Smooth muscle cell (in vitro differentiated cells): ENCODE results near the gene CDH13. TPM values are rescaled to one million over a fixed set of nuclear protein-coding genes. Genes with fewer than 3 reads are reported as not detected.

Experiments
- DNase-seq: peaks from one replicate; lab custom pipeline; 2025; ENCODE audit not compliant: unreplicated experiment; lab: John Stamatoyannopoulos, UW
- H2AFZ ChIP-seq: fragments of 200-600 bp; sonication (generic); 2 replicates; pipeline ENCODE4 v1.6.0; 2016; ENCODE audit warnings: antibody characterized with exemption, low read depth, mild to moderate bottlenecking
- H3F3A ChIP-seq: fragments of 200-600 bp; sonication (generic); 2 replicates; pipeline ENCODE4 v1.6.0; 2017; ENCODE audit warnings: antibody characterized with exemption, low read depth
- H3K27ac ChIP-seq: fragments of 200-600 bp; sonication (generic); 2 replicates; pipeline ENCODE4 v1.5.1; 2016; ENCODE audit warnings: low read depth, mild to moderate bottlenecking
- H3K27me3 ChIP-seq: fragments of 200-600 bp; sonication (generic); 2 replicates; pipeline ENCODE4 v1.6.1; 2016; ENCODE audit warnings: low read depth, mild to moderate bottlenecking
- H3K36me3 ChIP-seq: fragments of 200-600 bp; sonication (generic); 2 replicates; pipeline ENCODE4 v1.5.1; 2016; ENCODE audit warnings: low read depth
- H3K4me1 ChIP-seq: fragments of 200-600 bp; sonication (generic); 2 replicates; pipeline ENCODE4 v1.5.1; 2016; ENCODE audit warnings: low read depth
- H3K4me2 ChIP-seq: fragments of 200-600 bp; sonication (generic); 2 replicates; pipeline ENCODE4 v1.6.0; 2016; ENCODE audit warnings: mild to moderate bottlenecking
- H3K4me3 ChIP-seq: fragments of 200-600 bp; sonication (generic); 2 replicates; pipeline ENCODE4 v1.5.1; 2016; ENCODE audit warnings: mild to moderate bottlenecking
- H3K79me2 ChIP-seq: fragments of 200-600 bp; sonication (generic); 2 replicates; pipeline ENCODE4 v1.6.0; 2016; ENCODE audit warnings: low read depth, mild to moderate bottlenecking
- H3K9ac ChIP-seq: fragments of 200-600 bp; sonication (generic); 2 replicates; pipeline ENCODE4 v1.6.0; 2016; ENCODE audit warnings: low read depth
- H3K9me3 ChIP-seq: fragments of 200-600 bp; sonication (generic); replicated peaks from 2 replicates; pipeline ENCODE4 v1.5.1; 2016; ENCODE audit warnings: low read depth
- H4K20me1 ChIP-seq: fragments of 200-600 bp; sonication (generic); 2 replicates; pipeline ENCODE4 v1.6.0; 2016; ENCODE audit warnings: low read depth
- WGBS: methylation state at CpG from one replicate; pipeline ENCODE4 v1.1.7; 2016; ENCODE audit warnings: low lambda C conversion rate; 5-methylcytosine and 5-hydroxymethylcytosine counted together
- polyA plus RNA-seq: library from polyadenylated mRNA; unstranded; fragments of >200 nt; fragmentation: Nextera tagmentation; extraction: Ambion mirVana; gene quantifications from 2 replicates; pipeline ENCODE4 v1.2.1, GENCODE V29; 2016
- total RNA-seq: library from RNA; depleted of rRNA; stranded (reverse); fragments of >200 nt; gene quantifications from 2 replicates; pipeline ENCODE4 v1.2.3, GENCODE V29; 2014
- TF ChIP-seq, protein P1 (sequence below): fragments of 200-600 bp; sonication (generic); IDR thresholded peaks from 2 replicates; pipeline ENCODE4 v1.5.1; 2017; ENCODE audit warnings: borderline replicate concordance, mild to moderate bottlenecking, antibody characterized with exemption; ENCODE audit not compliant: insufficient read depth, poor library complexity, severe bottlenecking

CDH13 gene
- total and polyA plus RNA-seq, 2 experiments from 2014 or later, result 12.1 to 32.2 TPM

- TF ChIP-seq, protein P1, sequence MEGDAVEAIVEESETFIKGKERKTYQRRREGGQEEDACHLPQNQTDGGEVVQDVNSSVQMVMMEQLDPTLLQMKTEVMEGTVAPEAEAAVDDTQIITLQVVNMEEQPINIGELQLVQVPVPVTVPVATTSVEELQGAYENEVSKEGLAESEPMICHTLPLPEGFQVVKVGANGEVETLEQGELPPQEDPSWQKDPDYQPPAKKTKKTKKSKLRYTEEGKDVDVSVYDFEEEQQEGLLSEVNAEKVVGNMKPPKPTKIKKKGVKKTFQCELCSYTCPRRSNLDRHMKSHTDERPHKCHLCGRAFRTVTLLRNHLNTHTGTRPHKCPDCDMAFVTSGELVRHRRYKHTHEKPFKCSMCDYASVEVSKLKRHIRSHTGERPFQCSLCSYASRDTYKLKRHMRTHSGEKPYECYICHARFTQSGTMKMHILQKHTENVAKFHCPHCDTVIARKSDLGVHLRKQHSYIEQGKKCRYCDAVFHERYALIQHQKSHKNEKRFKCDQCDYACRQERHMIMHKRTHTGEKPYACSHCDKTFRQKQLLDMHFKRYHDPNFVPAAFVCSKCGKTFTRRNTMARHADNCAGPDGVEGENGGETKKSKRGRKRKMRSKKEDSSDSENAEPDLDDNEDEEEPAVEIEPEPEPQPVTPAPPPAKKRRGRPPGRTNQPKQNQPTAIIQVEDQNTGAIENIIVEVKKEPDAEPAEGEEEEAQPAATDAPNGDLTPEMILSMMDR, result no peak
- no peaks in the 10 kb centered on the region for H3K4me1 ChIP-seq
- no peaks in the 10 kb centered on the region for H3K36me3 ChIP-seq
- DNase-seq, result no peak
- H3K79me2 ChIP-seq, result no peaks in the 10 kb centered on the region
- no peak overlapping the region for H3K27ac ChIP-seq
- H3K4me2 ChIP-seq, result no peak overlapping the region
- H3K9ac ChIP-seq, result no peak overlapping the region
- H4K20me1 ChIP-seq, result no peaks in the 10 kb centered on the region
- no peaks in the 10 kb centered on the region for H3F3A ChIP-seq
- no peaks in the 10 kb centered on the region for H3K27me3 ChIP-seq
- H3K9me3 ChIP-seq, result no peaks in the 10 kb centered on the region
- 56% methylated on average over 12 of the region's 12 CpGs for WGBS
- no peak overlapping the region for H3K4me3 ChIP-seq
- H2AFZ ChIP-seq, result no peak overlapping the region
These were observed 1117.7 kb downstream of the CDH13 start for GRCh38 chr16:83744441-83744981.

GRCh38 chr16:83746611-83747010 lies 1119.8 kb downstream of the CDH13 start:
- Histone ChIP-seq H3K9me3 (no peaks in the 10 kb centered on the region), H3K4me2 (no peak overlapping the region), H3K4me1 (no peaks in the 10 kb centered on the region), H3K36me3 (no peaks in the 10 kb centered on the region), H3K27ac (no peak overlapping the region), H3K27me3 (no peaks in the 10 kb centered on the region), H3K79me2 (no peaks in the 10 kb centered on the region), H4K20me1 (no peaks in the 10 kb centered on the region), H3F3A (no peaks in the 10 kb centered on the region), H2AFZ (no peak overlapping the region), H3K9ac (no peak overlapping the region), H3K4me3 (no peak overlapping the region)
- no peak for DNase-seq
- TF ChIP-seq, protein P1, result no peak

DNA sequence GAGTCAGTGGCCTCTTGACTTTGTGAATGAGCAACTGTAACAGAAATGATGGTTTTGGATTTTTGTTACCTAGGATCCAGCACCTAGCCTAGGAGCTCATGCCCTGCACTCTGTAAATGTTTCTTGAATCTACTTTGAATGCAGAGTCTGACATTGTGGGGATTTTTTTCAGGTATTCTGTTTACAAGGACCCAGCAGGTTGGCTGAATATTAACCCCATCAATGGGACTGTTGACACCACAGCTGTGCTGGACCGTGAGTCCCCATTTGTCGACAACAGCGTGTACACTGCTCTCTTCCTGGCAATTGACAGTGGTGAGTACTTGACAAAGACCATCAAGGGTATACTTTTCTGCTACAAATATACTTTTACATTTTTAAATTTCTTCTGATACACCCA lies 1121.2 kb downstream of the CDH13 start:
- Histone ChIP-seq H3F3A (no peaks in the 10 kb centered on the region), H3K4me1 (no peaks in the 10 kb centered on the region), H4K20me1 (no peaks in the 10 kb centered on the region), H3K9me3 (no peaks in the 10 kb centered on the region), H2AFZ (no peak overlapping the region), H3K9ac (no peak overlapping the region), H3K4me2 (no peak overlapping the region), H3K27me3 (no peaks in the 10 kb centered on the region), H3K79me2 (no peaks in the 10 kb centered on the region), H3K36me3 (no peaks in the 10 kb centered on the region), H3K27ac (no peak overlapping the region), H3K4me3 (no peak overlapping the region)
- 99% methylated on average over 3 of the region's 3 CpGs for WGBS
- TF ChIP-seq, protein P1, result no peak
- DNase-seq, result no peak

DNA sequence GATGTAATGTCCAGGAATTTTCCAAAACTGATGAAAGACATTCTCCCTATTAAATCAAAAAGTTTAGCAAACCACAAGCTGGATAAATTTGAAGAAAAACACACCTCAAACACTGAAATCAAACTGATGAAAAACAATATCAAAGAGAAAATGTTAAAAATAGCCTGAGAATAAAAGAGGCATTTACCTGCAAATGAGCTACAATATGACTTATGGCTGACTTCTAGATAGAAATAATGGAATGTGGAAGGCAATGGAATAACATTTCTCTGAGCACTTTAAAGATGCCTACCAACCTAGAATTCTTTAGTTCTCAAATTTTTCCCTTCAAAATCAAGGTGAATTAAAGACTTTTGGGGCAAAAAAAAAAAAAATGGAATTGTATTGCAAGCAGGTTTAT lies 1128.6 kb downstream of the CDH13 start:
- no peaks in the 10 kb centered on the region for H3K9me3 ChIP-seq
- H3K4me2 ChIP-seq, result no peak overlapping the region
- TF ChIP-seq, protein P1, result no peak
- H3K9ac ChIP-seq, result no peak overlapping the region
- no peak overlapping the region for H3K27ac ChIP-seq
- no peak for DNase-seq
- H3K36me3 ChIP-seq, result no peaks in the 10 kb centered on the region
- H3F3A ChIP-seq, result no peaks in the 10 kb centered on the region
- no peaks in the 10 kb centered on the region for H4K20me1 ChIP-seq
- H3K27me3 ChIP-seq, result no peaks in the 10 kb centered on the region
- no peaks in the 10 kb centered on the region for H3K79me2 ChIP-seq
- no peak overlapping the region for H3K4me3 ChIP-seq
- no peak overlapping the region for H2AFZ ChIP-seq
- no peaks in the 10 kb centered on the region for H3K4me1 ChIP-seq
